Nephron progenitor cell (in vitro differentiated cells): ENCODE results near the gene CCDC85B.
A peak's percentile ranks its signal among the peaks of the same experiment; 100 is the strongest.

ENCODE experiments used
- DNase-seq: peaks from one replicate; pipeline ENCODE4 v3.0.0; 2021
- H3K27ac Mint-ChIP-seq: 2 replicates; pipeline ENCODE4 v1.8.0; 2021; ENCODE audit warnings: mild to moderate bottlenecking, moderate library complexity, mixed read lengths
- H3K27me3 Mint-ChIP-seq: 2 replicates; pipeline ENCODE4 v1.8.0; 2021; ENCODE audit warnings: mild to moderate bottlenecking, low read depth, mixed read lengths; ENCODE audit not compliant: poor library complexity
- H3K36me3 Mint-ChIP-seq: 2 replicates; pipeline ENCODE4 v1.8.0; 2021; ENCODE audit warnings: low read depth, mixed read lengths
- H3K4me1 Mint-ChIP-seq: 2 replicates; pipeline ENCODE4 v1.8.0; 2021; ENCODE audit warnings: mixed read lengths
- H3K4me3 Mint-ChIP-seq: 2 replicates; pipeline ENCODE4 v1.8.0; 2021; ENCODE audit warnings: mild to moderate bottlenecking, moderate library complexity, mixed read lengths
- H3K9me3 Mint-ChIP-seq: 2 replicates; pipeline ENCODE4 v1.8.0; 2021; ENCODE audit warnings: mild to moderate bottlenecking, moderate library complexity, mixed read lengths
- CTCF ChIP-seq: fragments of 200-600 bp; sonication (generic); IDR thresholded peaks from 2 replicates; pipeline ENCODE4 v1.5.0; 2021; ENCODE audit warnings: antibody characterized with exemption

The CCDC85B gene

GRCh38 chr11:65866509-65867283, 23.8 kb upstream of the CCDC85B start:
- Mint-ChIP-seq H3K4me3 (no peak overlapping the region), H3K27ac (peak overlapping the region; percentile 83), H3K36me3 (peaks cover 13% of the 10 kb centered on the region), H3K4me1 (peaks cover 43% of the 10 kb centered on the region), H3K27me3 (peaks cover 6% of the 10 kb centered on the region), H3K9me3 (no peaks in the 10 kb centered on the region)
- TF ChIP-seq CTCF: no peak
- DNase-seq: no peak

- H3K4me1 Mint-ChIP-seq: peaks cover 43% of the 10 kb centered on the region
- H3K27ac Mint-ChIP-seq: peak overlapping the region; percentile 54
- no peak for TF ChIP-seq CTCF
- peak; percentile 61 for DNase-seq
- H3K9me3 Mint-ChIP-seq: no peaks in the 10 kb centered on the region
- peaks cover 6% of the 10 kb centered on the region for H3K27me3 Mint-ChIP-seq
- H3K4me3 Mint-ChIP-seq: peak overlapping the region; percentile 72
- H3K36me3 Mint-ChIP-seq: peaks cover 12% of the 10 kb centered on the region
These were observed 23.0 kb upstream of the CCDC85B start for GRCh38 chr11:65867284-65868071.

- Mint-ChIP-seq H3K27me3 (peaks cover 6% of the 10 kb centered on the region), H3K4me1 (peaks cover 44% of the 10 kb centered on the region), H3K36me3 (peaks cover 7% of the 10 kb centered on the region), H3K4me3 (peak overlapping the region; percentile 72), H3K9me3 (no peaks in the 10 kb centered on the region), H3K27ac (no peak overlapping the region)
- TF ChIP-seq CTCF: no peak
- DNase-seq: no peak
These were observed 22.3 kb upstream of the CCDC85B start for GRCh38 chr11:65868076-65868667.

GRCh38 chr11:65868907-65869306, 21.6 kb upstream of the CCDC85B start:
- Mint-ChIP-seq H3K27me3 (peaks cover 3% of the 10 kb centered on the region), H3K27ac (no peak overlapping the region), H3K4me3 (no peak overlapping the region), H3K36me3 (peaks cover 7% of the 10 kb centered on the region), H3K9me3 (no peaks in the 10 kb centered on the region), H3K4me1 (peaks cover 46% of the 10 kb centered on the region)
- DNase-seq: no peak
- TF ChIP-seq CTCF: no peak

- Mint-ChIP-seq H3K36me3 (peaks cover 7% of the 10 kb centered on the region), H3K4me3 (no peak overlapping the region), H3K9me3 (no peaks in the 10 kb centered on the region), H3K4me1 (peaks cover 46% of the 10 kb centered on the region), H3K27ac (peak overlapping the region; percentile 73), H3K27me3 (no peaks in the 10 kb centered on the region)
- TF ChIP-seq CTCF: no peak
- DNase-seq: no peak
These were observed 20.7 kb upstream of the CCDC85B start for GRCh38 chr11:65869643-65870306.
